PC-9 (cell line): Measurements from ENCODE around the gene IDH2. TPM values are rescaled to one million over a fixed set of nuclear protein-coding genes. Genes with fewer than 3 reads are reported as not detected.
A peak's percentile ranks its signal among the peaks of the same experiment; 100 is the strongest.

Experiments used
- BruUV-seq: library from RNA; stranded (reverse); fragments of 400-500 nt; replicated peaks from 2 replicates; lab custom pipeline; 2021; lab: Mats Ljungman, UMichigan
- CTCF ChIA-PET: fragments of 300-600 bp; sonication (Branson Sonifier 250); formaldehyde crosslinking; loops from one replicate; lab custom pipeline; 2022; ENCODE audit warnings: antibody characterized with exemption; lab: Charles Lee
- POLR2A ChIA-PET: fragments of 300-600 bp; sonication (Branson Sonifier 250); formaldehyde crosslinking; loops from one replicate; lab custom pipeline; 2022; ENCODE audit warnings: antibody characterized with exemption; ENCODE audit not compliant: unreplicated experiment; lab: Charles Lee
- DNase-seq, 2 experiments: peaks; one replicate each; pipeline versions ENCODE4 v3.0.0 to v3.0.0-alpha.2; 2015 to 2022; ENCODE audit warnings: mixed read lengths in 1 of 2
- H2AFZ ChIP-seq: fragments of 200-600 bp; sonication (generic); 2 replicates; pipeline ENCODE4 v1.8.1; 2017; ENCODE audit warnings: antibody characterized with exemption
- H3F3A ChIP-seq: fragments of 200-600 bp; sonication (generic); 2 replicates; pipeline ENCODE4 v1.8.1; 2017; ENCODE audit warnings: antibody characterized with exemption, mild to moderate bottlenecking, low read depth; ENCODE audit not compliant: insufficient read depth
- H3K27ac ChIP-seq: fragments of 200-600 bp; sonication (generic); 2 replicates; pipeline ENCODE4 v1.6.1; 2016; ENCODE audit warnings: mixed run types
- H3K27me3 ChIP-seq: fragments of 200-600 bp; sonication (generic); 2 replicates; pipeline ENCODE4 v1.6.1; 2016; ENCODE audit warnings: low read depth, mixed run types; ENCODE audit not compliant: insufficient read depth
- H3K36me3 ChIP-seq: fragments of 200-600 bp; sonication (generic); 2 replicates; pipeline ENCODE4 v1.6.1; 2016; ENCODE audit warnings: low read depth, mixed run types
- H3K4me1 ChIP-seq: fragments of 200-600 bp; sonication (generic); replicated peaks from 2 replicates; pipeline ENCODE4 v1.6.1; 2016; ENCODE audit warnings: mixed run types; ENCODE audit not compliant: insufficient read depth
- H3K4me2 ChIP-seq: fragments of 200-600 bp; sonication (generic); 2 replicates; pipeline ENCODE4 v1.6.1; 2017; ENCODE audit warnings: mixed run types
- H3K4me3 ChIP-seq: fragments of 200-600 bp; sonication (generic); 2 replicates; pipeline ENCODE4 v1.6.1; 2016; ENCODE audit warnings: mixed run types
- H3K79me2 ChIP-seq: fragments of 200-600 bp; sonication (generic); 2 replicates; pipeline ENCODE4 v1.6.1; 2017; ENCODE audit warnings: low read depth, mixed run types
- H3K9me2 ChIP-seq: fragments of 200-600 bp; sonication (generic); 2 replicates; pipeline ENCODE4 v1.8.1; 2017; ENCODE audit warnings: mild to moderate bottlenecking; ENCODE audit not compliant: insufficient read depth
- H3K9me3 ChIP-seq: fragments of 200-600 bp; sonication (generic); 2 replicates; pipeline ENCODE4 v1.8.1; 2016; ENCODE audit warnings: low read depth; ENCODE audit not compliant: insufficient read depth
- H4K20me1 ChIP-seq: fragments of 200-600 bp; sonication (generic); 2 replicates; pipeline ENCODE4 v1.8.1; 2017; ENCODE audit not compliant: insufficient read depth
- CTCF ChIP-seq: fragments of 200-600 bp; sonication (generic); conservative IDR thresholded peaks from 2 replicates; pipeline ENCODE4 v1.6.1; 2017; ENCODE audit warnings: mixed run types, antibody characterized with exemption, mild to moderate bottlenecking, moderate library complexity
- EZH2 ChIP-seq: fragments of 200-600 bp; sonication (generic); IDR thresholded peaks from 2 replicates; pipeline ENCODE4 v1.8.0; 2017; ENCODE audit warnings: antibody characterized with exemption, low read depth
- intact Hi-C: fragments of 100-400 bp; cut with micrococcal nuclease; formaldehyde crosslinking; loops from one replicate; pipeline ENCODE4 v1.10.0; 2022; ENCODE audit not compliant: unreplicated experiment
- total RNA-seq: library from RNA; stranded (reverse); gene quantifications from 2 replicates; pipeline ENCODE4 v1.2.3, GENCODE V29; 2021

Gene IDH2
- total RNA-seq, 1 experiment from 2014 or later, result 96.7 TPM

GRCh38 chr15:90095521-90095959 lies 6.7 kb downstream of the IDH2 start:
- Histone ChIP-seq H3K4me1 (peaks cover 57% of the 10 kb centered on the region), H4K20me1 (peaks cover 4% of the 10 kb centered on the region; the same call in 1 of the 2 replicates), H3K79me2 (peaks cover 39% of the 10 kb centered on the region), H3K27me3 (no peaks in the 10 kb centered on the region), H2AFZ (no peak overlapping the region), H3K4me2 (peak overlapping the region; percentile 9; the same call in 1 of the 2 replicates), H3F3A (peaks cover 54% of the 10 kb centered on the region), H3K36me3 (no peaks in the 10 kb centered on the region), H3K9me3 (no peaks in the 10 kb centered on the region), H3K9me2 (no peaks in the 10 kb centered on the region), H3K27ac (peak overlapping the region; percentile 30; the same call in 1 of the 2 replicates), H3K4me3 (no peak overlapping the region)
- TF ChIP-seq CTCF (no peak), EZH2 (no peak)
- POLR2A ChIA-PET, result interaction anchor here (0.6 kb wide), 1 partner anchor 441 kb away, joined by 5 read pairs; no protein-coding TSS in a partner anchor
- CTCF ChIA-PET, result no interaction called here
- peak in 1 of 2 experiments; percentile 71 for DNase-seq
- BruUV-seq, result no TSS peak
- intact Hi-C loops, result loop anchor here (5.0 kb wide), 1 partner anchor 57 kb away; no protein-coding TSS in a partner anchor

- no peak overlapping the region for H3K27ac ChIP-seq
- no peaks in the 10 kb centered on the region for H4K20me1 ChIP-seq
- H2AFZ ChIP-seq, result no peak overlapping the region
- H3K9me2 ChIP-seq, result no peaks in the 10 kb centered on the region
- peaks cover 11% of the 10 kb centered on the region for H3K79me2 ChIP-seq
- peaks cover 17% of the 10 kb centered on the region for H3K4me1 ChIP-seq
- H3F3A ChIP-seq, result peaks cover 27% of the 10 kb centered on the region
- TF ChIP-seq CTCF (no peak), EZH2 (no peak)
- H3K4me3 ChIP-seq, result no peak overlapping the region
- CTCF ChIA-PET, result no interaction called here
- H3K36me3 ChIP-seq, result no peaks in the 10 kb centered on the region
- intact Hi-C loops, result no loop called here
- no peaks in the 10 kb centered on the region for H3K27me3 ChIP-seq
- no TSS peak for BruUV-seq
- no peak overlapping the region for H3K4me2 ChIP-seq
- POLR2A ChIA-PET, result no interaction called here
- DNase-seq, result no peak
- H3K9me3 ChIP-seq, result no peaks in the 10 kb centered on the region
Observed at GRCh38 chr15:90091156-90091931, 10.9 kb downstream of the IDH2 start.

- H3K4me3 ChIP-seq, result no peak overlapping the region
- no peaks in the 10 kb centered on the region for H3K9me2 ChIP-seq
- H4K20me1 ChIP-seq, result no peaks in the 10 kb centered on the region
- no peaks in the 10 kb centered on the region for H3K36me3 ChIP-seq
- no peak overlapping the region for H3K27ac ChIP-seq
- no TSS peak for BruUV-seq
- TF ChIP-seq CTCF (no peak), EZH2 (no peak)
- peaks cover 6% of the 10 kb centered on the region; the same call in 1 of the 2 replicates for H3K79me2 ChIP-seq
- intact Hi-C loops, result no loop called here
- no peaks in the 10 kb centered on the region for H3K9me3 ChIP-seq
- no peak overlapping the region for H2AFZ ChIP-seq
- ChIA-PET CTCF (no interaction called here), POLR2A (no interaction called here)
- H3K4me2 ChIP-seq, result no peak overlapping the region
- H3K27me3 ChIP-seq, result no peaks in the 10 kb centered on the region
- no peak for DNase-seq
- H3F3A ChIP-seq, result peaks cover 17% of the 10 kb centered on the region
- peaks cover 7% of the 10 kb centered on the region for H3K4me1 ChIP-seq
Observed at GRCh38 chr15:90090226-90090848, 11.9 kb downstream of the IDH2 start.
